GM18502 (cell line): ENCODE results near the gene TTBK1.

ENCODE experiments used
- ATAC-seq: cut with Tn5 transposase; IDR thresholded peaks from one replicate; pipeline ENCODE4 v1.9.1; 2021; ENCODE audit warnings: mild to moderate bottlenecking; ENCODE audit not compliant: unreplicated experiment, poor library complexity

Gene TTBK1

GRCh38 chr6:43222418-43223059 lies 20.7 kb upstream of the TTBK1 start:
- ATAC-seq = no peak

GRCh38 chr6:43223175-43223574 lies 20.1 kb upstream of the TTBK1 start:
- no peak for ATAC-seq

GRCh38 chr6:43226192-43226851 lies 17.0 kb upstream of the TTBK1 start:
- no peak for ATAC-seq

DNA sequence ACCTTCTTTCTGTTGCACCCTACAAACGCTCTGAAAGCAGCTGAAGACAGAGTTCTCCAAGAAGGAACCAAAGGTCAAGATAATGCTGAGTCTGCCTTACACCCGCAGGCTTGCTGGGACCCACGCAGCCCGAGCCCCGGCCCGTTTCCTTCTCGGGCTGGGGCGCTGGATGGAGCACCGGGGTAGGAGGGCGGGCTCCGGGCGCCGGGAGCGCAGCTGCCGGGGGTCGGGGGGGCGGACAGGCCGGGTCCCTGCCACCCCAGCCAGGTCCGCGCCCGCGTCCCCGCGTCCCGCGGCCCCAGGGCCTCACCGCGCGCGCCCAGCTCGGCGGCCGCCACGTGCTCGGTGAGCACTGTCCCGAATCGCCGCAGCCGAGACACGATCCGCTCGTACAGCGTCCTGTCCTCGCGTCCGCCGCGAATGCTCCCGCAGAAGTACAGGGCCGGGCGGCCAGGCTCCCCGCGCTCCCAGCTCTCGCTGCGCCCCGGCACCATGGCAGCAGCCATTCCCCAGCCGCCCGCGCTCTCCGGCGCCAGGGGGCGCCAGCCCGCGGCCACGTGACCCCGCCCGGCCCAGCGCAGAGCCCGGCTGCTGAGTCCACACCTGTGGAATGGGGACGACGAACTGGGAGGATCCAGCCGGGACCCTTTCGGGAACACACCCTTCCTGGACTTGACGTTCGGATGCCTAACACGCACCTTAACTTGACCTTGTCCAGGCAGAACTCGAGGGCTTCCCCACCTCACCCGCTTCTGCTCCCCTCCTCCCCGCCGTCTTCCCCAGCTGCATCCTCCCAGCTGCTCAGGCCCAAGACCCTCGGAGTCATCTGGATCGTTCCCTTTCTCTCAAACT lies 14.1 kb upstream of the TTBK1 start, which contains the start of gene DNPH1:
DNPH1 (minus strand) TSS at position 531 of the 852 bp plus-strand sequence; CDS start at position 506, 25 bp downstream.
- peak; percentile 72 for ATAC-seq

DNA sequence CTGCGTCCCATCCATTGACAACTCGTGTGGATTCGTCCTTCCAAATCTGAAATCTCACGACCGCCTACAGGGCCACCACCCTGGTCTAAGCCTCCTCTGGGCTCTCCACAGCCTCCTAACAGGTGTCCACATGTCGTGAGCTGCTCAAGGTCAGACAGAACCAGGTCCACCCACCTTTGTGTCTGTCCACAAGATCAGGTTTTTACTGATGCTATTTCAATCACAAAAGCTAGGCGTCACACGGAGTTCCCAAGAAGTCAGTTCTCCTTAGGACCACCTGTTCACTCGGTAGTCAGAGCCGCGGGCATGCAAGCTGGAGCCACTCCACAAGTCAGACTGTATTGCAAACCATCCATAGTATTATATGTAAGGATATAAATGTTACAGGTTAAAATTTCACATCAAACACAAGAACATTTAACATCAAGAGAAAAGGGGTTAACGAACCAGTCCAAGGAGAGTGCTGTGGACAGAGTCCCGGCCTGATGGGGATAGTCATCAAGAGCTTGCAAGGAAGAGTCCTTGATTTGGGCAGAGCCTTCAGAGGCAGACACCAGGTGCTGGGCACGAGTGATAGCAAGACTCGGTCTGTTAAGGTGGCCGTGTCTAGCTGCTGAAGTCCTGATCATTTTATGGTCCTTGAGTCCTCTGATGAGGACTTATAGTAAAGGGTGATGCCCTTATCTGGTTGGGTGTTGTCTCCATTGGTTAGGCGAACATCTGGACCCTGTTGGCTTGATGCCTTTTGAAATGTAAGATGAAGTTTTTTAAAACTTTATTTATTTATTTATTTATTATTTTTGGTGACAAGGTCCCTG lies 13.3 kb upstream of the TTBK1 start:
- ATAC-seq = no peak

DNA sequence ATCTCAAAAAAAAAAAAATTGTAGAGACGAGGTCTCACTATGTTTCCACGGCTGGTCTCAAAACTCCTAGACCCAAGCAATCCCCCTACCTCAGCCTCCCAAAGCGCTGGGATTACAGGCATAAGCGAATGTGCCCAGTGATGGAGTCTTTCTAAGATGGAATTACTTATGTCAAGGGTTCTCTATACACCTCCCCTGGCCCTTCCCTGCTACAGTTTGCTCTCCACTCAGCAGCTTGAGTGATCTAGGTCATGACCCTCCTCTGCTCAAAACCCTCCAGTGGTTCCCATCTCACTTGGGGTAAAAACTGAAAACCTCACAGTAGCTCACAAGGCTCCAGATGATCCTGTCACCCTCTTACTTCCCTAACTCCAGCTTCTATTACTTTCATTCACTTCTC lies 12.2 kb upstream of the TTBK1 start:
- no peak for ATAC-seq

GRCh38 chr6:43231735-43232450 lies 11.4 kb upstream of the TTBK1 start:
- ATAC-seq = no peak

- ATAC-seq = no peak
Measured at GRCh38 chr6:43235841-43236240, 7.4 kb upstream of the TTBK1 start.

- no peak for ATAC-seq
Measured at GRCh38 chr6:43239054-43239453, 4.2 kb upstream of the TTBK1 start.

DNA sequence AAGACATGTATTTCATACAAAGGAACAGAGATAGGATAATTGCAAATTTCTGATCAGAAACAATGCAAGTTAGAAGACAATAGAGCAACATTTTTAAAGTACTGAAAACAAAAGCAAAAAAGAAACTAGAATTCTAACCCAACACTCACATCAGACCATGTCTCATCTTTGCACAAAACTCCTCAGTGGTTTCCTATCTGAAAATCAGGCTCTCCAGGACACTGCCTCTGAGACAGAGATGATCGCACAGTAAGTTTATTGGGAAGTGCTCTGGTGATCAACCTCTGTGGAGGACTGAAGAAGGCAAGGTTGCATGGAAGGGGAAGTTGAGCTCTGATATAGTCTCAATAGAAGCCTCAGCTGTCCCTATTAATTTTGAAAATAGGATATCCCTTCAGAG lies 2.3 kb upstream of the TTBK1 start:
- ATAC-seq = no peak

- ATAC-seq = no peak
Measured at GRCh38 chr6:43241446-43241845, 1.8 kb upstream of the TTBK1 start.

DNA sequence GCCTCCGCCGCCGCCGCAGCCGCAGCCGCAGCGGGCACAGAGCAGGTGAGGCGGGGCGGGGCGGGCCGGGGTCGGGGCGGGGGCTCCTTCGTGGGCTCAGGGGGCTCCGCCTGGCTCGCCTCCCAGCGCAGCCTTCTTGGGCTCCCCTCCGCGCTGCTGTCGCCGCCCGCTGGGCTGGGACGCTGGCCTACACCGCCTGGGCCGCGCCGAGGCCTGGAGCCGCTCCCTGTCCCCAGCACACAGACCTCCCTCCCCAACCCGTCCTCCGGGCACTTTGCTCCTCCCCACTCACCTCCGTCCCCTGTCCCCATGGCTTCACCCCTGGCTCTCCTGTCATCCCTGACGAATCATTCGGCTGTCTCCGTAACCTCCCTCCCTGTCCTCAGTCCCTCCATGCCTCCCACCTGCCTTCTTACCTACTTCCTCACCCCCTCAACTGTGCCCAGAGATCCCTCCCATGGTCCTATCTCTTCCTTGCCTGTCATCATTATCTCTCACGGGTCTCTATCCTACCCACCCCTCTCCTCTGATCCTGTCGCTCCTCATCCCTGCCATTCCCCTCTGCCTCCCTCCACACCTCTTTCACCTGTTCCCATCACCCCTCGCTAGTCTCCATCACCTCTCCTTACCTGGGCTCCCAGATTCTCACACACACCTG lies 512 bp downstream of the TTBK1 start:
- no peak for ATAC-seq

- peak; percentile 48 for ATAC-seq
Measured at GRCh38 chr6:43246301-43247113, 3.2 kb downstream of the TTBK1 start.

DNA sequence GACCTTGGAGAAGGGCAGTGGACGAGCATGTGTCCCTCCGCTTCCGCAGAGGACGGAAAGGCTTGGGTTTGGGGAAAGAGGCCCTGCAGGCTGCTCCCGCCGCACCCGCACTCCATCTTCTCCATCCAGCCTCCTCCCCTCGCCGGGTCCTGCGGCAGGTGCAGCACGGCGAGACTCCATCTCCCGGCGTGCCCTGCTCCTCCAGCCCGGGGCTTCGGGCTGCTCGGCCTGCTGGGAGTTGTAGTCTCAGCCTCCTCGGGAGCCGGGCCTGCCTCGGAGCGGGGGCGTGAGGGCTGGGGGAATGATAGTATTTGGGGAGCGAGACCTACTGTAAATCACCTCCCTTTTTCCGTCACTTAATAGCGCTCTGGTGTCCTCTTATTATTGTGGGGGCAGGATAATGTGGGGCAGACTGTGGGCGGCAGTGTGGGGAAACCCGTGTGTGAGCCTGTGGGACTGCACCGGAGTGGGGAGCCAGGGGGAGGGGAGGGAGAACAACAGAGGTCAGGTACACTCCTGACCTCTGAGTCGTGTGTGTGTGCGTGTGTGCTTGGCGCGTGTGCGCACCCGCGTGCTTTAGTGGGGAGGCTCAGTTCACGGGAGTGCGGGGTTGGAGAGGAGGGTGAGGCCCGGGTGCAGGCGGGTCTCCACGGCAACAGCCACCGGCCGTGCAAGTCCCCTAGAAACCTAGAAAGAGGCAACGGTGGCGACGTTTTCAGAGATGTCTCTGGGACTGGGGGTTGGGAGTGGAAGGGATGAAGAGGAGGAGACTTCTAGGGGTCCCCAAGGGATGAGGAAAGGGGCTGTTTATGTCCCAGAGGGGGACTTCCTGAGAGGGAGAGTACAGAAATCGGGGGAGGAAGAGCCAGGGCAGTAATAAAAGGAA lies 4.1 kb downstream of the TTBK1 start:
- ATAC-seq = peak; percentile 85

DNA sequence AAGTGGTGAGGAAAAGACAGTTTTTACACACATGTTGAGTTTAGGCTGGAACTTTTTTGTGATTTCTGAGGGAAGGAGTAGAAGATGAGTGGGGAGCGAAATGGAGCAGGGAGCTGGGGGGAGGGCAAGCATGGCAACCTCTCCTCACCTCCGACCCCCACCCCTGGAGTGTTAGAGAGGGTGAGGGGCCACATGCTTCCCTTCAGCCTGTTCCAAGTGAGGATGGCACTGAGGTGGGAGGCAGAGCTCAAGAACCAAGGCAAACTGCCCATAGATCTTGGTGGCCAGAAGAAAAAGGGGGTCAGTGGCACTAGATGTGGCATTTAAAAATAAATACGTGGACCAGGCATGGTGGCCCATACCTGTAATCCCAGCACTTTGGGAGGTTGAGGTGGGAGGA lies 4.8 kb downstream of the TTBK1 start:
- no peak for ATAC-seq

- ATAC-seq = no peak
Measured at GRCh38 chr6:43248791-43249190, 5.5 kb downstream of the TTBK1 start.

GRCh38 chr6:43250992-43251373 lies 7.7 kb downstream of the TTBK1 start:
- no peak for ATAC-seq
